NCI-H2196 treated with DMSO at 0.1 percent for 48 hours (cell line): Measurements from ENCODE around the gene DLG2.

ENCODE experiments used
- DNase-seq: peaks from one replicate; lab custom pipeline; 2025; ENCODE audit not compliant: unreplicated experiment; lab: John Stamatoyannopoulos, UW

DLG2 gene

DNA sequence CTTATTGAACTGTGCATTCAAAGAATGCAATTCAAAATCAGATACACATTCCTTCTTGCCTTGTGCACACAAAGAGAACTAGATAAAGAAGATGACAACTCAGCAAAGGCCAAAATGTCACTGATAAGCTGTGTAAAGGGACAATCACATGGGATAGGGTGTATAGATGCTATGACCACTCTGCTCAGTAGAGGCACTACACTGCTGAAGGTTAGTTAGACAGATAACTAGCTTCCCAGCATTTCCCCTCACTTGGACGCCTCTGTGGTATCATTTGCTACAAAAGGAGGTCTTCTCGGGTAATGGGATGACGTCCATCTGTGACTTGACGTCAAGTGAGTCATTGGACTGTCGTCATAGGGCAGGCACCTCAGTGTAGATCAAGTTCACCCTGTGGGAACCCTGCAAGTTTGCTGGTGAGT, 1916.0 kb downstream of the DLG2 start:
- DNase-seq = no peak

GRCh38 chr11:83709434-83709833, 1917.7 kb downstream of the DLG2 start:
- no peak for DNase-seq

GRCh38 chr11:83706566-83706965, 1920.6 kb downstream of the DLG2 start:
- DNase-seq = no peak

DNA sequence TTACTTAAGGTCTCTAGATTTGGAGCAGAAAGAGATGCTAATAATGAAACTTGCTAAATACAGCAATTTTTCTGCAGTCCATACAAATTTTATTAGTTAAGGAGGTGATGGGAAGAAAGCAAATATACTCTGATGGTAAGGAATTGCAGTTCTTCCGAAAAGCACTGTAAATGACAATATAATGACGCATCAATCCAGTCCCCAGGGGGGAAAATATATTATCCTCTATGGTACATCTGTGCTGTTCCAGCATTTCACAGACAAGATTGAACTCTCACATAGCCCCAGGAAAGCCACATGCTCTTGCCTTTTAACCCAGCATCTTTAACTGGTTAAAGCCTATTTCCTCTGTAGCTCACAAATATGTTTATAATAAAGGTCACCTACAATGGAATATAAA, 1924.3 kb downstream of the DLG2 start:
- no peak for DNase-seq

- DNase-seq = no peak
Measured at GRCh38 chr11:83697518-83697917, 1929.6 kb downstream of the DLG2 start.

DNA sequence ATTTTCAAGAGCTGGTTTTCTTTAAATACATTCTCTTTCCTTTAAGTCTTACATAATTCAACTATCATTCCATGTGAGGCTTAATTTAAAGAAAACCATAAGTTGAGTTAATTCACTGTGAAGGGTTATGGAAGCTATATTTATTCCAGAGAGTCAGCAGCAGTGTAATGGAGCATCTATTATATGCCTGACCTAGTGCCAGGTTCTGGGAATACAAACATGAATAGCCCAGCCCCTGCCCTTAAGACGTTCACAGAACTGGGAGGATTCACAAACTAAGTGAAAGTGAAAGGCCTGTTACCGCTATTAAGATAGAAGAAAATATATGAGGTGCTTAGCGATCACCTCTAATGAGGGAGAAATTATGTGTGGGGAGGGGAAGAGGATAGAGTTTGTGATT, 1932.1 kb downstream of the DLG2 start:
- DNase-seq = no peak

DNA sequence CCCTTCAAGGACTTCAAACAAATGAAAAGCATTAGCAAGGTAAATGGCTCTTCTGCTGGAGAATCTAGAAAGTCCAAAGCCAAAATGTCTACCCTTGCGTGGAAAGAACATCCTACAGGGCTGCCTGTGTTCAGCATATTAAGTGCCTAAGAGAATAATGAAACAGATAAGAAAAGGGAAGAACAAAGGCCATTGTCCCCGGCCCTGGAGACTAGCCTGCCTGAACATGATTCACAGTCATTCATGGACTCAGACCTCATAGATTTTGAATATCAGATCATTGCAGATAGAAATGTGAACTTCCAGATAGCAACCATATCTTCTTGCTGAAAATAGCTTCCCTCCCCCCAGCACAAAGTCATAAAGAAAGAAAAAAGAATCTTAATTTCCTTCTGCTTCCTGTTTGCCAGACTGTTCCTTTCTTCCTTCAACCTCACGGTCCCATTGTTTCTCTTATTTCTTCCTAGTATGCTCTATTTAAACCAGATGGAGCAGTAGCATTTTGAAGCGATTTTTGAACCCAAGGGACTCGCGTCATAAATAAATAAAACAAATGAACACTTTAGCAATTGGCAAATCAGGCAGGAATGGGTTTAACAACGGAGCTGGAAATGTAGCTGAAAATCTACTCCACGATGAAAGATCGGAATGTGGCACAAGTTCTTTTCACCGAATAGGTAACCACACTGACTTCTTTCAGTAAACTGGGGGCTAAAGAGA, 1932.8 kb downstream of the DLG2 start:
- no peak for DNase-seq

- no peak for DNase-seq
Measured at GRCh38 chr11:83693306-83693992, 1933.7 kb downstream of the DLG2 start.

- no peak for DNase-seq
Measured at GRCh38 chr11:83692675-83693074, 1934.5 kb downstream of the DLG2 start.

GRCh38 chr11:83691451-83691950, 1935.6 kb downstream of the DLG2 start:
- no peak for DNase-seq

- no peak for DNase-seq
Measured at GRCh38 chr11:83689144-83689780, 1937.9 kb downstream of the DLG2 start.

DNA sequence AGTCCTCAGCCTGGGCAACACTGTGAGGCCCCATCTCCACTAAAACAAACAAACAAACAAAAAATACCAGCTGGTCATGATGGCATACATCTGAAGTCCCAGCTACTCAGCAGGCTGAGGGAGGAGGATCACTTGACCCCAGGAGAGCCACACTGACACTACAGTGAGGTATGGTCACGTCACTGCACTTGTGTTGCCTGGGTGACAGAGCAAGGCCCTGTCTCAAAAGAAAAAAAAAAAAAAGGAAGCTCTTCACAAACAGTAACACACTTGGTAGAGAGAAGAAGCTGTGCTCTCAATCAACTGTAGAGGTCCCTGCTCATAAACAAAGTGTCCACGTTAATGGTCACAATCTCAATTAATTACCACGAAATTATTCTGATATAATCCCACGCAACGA, 1939.4 kb downstream of the DLG2 start:
- DNase-seq = no peak

DNA sequence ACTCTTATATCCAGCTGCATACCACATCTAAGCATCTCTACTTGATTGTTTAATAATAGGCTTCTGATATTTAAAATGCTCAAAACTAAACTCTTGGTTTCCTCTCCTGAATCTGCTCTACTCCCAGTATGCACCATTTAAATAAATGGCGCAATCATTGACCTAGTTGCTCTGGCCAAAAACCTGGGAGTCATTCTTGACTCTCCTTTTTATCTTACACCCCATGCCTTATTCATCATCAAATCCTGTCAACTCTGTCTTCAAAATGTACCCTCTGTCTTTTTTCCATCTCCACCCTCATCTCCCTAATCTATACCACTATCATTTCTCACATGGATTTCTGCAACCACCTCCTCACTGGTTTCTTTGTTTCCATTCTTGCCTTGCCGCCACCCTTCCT, 1941.4 kb downstream of the DLG2 start:
- no peak for DNase-seq

DNA sequence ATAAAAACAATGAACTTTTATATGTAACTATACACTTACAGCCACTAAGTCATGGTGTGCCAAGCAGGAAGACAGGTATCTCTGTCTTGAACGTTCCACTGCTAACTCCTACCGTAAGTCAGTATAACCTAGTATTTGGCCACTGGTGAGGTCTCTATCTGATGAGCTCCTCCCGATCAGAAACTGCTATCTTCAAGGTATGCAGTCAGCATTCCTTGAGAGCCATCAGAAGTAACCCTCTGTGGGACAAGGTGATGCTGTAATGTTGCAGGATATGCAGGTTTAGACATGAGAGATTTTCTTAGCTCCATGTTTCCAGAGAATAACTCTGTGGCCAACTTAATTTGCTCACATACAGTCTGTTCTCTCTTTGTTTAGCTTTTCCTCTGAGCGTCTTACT, 1943.1 kb downstream of the DLG2 start:
- DNase-seq = no peak

DNA sequence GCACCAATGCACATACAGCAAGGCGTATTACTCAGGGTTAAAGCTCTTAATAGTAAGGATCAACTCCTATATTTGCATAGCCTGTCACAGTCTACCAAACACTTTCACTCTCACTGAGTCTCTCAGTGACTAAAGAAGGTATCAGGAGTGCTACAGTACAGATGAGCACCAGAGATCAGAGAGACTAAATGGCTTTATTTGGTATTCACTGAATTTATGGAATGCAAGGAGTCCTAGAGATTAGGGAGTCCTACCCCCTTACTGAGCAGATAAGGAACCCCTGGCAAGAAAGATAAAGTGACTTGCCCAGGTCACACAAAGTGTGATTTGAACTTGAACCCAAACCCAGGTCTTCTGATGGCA, 1944.6 kb downstream of the DLG2 start:
- no peak for DNase-seq

DNA sequence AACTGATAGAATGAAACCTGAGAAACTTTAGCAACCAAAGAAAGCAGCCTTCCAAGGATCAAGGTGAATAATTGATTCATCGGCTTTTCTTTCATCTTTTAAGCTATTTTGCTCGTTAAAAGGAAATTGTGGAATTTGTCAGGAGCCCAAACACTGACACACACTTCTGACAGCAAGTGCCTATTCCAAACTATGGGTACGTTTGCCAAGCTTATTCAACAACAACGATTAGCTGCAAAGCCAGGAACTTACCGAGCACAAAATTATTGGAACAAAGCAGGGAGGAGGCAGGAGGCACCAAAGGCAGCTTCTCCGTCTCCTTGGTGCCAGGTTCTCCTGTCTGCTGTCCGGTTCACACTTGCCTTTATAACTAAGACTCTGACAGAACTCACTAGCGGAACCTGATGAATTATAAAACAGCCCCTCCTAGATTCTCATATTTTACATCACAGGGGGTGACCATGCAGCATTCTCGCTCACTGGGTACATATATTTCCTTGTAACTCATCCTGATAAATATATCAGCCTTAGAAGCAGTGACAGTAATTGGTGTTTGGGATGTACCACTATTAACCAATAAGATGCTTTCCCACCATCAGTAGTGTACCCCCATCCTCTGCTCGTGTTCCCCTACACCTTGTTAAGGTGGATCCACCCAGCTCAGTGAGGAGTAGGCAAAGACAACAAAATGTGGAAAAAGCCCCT, 1945.1 kb downstream of the DLG2 start:
- no peak for DNase-seq

DNA sequence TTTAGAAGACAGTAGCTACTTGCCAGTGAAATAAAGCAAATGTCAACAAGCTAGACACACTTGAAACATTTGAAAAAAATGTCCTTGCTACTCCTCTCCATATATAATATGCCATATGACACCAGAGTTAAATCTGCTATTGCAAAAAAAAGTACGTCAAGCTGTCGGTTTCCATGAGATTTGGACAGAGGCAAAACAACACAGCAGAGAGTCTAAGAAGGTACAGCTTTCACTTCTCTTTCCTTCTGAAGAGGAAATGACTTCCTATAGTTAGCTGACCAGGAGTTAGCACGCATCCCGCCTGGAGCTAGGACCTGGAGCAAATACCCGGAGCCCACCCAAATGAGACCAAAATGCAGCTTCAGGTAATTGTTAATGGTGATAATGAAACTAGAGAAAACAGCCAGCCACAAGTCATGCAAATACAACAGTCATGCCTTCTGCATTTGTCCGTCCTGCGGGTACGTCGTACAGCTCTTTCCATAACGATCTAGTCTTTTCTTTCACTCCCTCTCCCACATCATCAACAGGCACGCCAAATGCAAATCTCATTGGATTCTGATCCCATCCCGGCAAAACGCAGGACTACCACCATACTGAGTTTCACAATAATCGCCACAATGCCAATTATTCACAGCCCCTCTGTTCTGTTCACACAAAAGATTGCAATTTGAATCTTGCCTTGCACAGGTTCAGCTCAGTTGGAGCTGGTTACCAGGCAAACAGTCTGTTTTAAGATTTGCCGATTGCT, 1945.9 kb downstream of the DLG2 start:
- no peak for DNase-seq

GRCh38 chr11:83680321-83680720, 1946.8 kb downstream of the DLG2 start:
- no peak for DNase-seq

DNA sequence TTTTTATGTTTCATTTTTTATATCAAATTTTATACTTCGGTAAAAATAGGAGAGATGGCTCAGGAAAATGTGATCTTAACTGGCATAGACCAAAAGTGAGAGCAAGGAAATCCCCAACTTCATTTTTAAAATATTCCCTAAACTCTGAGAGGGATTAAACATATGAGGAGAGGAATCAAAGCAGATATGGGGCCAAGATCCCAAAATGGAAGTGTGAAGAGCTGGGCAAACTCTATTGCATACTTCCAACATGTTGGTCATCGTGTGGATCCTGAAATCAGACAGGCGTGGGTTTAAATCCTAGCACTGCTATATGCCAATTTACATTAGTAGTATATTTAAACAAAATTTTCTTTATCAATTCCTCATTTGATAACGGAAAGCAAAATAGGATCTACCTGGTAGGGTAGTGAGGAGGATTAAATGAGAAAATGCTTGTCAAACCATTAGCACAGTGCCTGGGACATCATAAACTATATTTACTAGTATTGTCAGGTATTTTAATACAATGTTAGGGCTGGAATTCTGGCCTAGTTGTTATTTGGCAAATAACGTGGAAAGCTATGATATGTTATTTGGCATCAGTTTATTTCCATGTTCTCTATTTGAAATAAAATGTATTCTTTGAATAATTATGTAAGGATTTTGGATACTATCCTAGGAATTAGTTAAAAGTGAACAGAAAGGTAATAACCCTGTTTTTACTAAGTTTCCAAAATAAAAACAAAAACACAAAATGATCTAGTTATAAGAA, 1948.1 kb downstream of the DLG2 start:
- DNase-seq = no peak

DNA sequence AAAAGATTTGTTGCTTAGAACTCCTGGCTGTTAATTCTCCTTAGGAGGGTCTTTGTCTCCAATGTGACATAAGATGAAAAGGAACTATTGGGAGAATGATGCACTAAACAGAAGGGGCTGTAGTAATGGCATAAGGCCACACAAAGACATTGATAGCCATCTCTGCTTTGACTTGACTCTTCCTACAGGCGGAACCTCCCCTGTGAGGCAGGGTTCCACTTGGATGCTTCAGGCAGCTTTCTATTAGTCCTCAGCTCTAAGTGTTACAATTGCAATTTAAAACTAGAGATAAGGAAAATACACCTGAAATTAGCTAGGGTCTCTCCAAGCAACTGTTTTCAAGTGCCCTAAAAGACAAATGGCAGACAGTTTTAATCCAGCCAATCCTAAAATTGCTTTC, 1949.4 kb downstream of the DLG2 start:
- no peak for DNase-seq
